OCI-LY3 (cell line): ENCODE measurements around the gene CRB1.

Experiments used
- H2AFZ ChIP-seq: fragments of 200-600, 300-600 bp; shearing (Covaris generic); 2 replicates; pipeline ENCODE4 v1.6.0; 2014; ENCODE audit warnings: antibody characterized with exemption, low read depth, low read length
- H3K27ac ChIP-seq: fragments of 200-600, 300-600 bp; sonication (generic); 2 replicates; pipeline ENCODE4 v1.5.1; 2014; ENCODE audit warnings: mild to moderate bottlenecking, low read length, moderate library complexity, mixed read lengths
- H3K27me3 ChIP-seq: fragments of 200-600, 300-600 bp; sonication (generic); 2 replicates; pipeline ENCODE4 v1.6.1; 2014; ENCODE audit warnings: low read depth, low read length, mixed read lengths
- H3K36me3 ChIP-seq: fragments of 200-600, 300-600 bp; sonication (generic); replicated peaks from 2 replicates; pipeline ENCODE3; 2014; ENCODE audit warnings: low read depth, low read length, mixed read lengths
- H3K4me1 ChIP-seq: fragments of 300-600, 200-600 bp; sonication (generic); 2 replicates; pipeline ENCODE4 v1.6.1; 2014; ENCODE audit warnings: low read length, mixed read lengths
- H3K4me2 ChIP-seq: fragments of 200-600, 300-600 bp; sonication (generic); 2 replicates; pipeline ENCODE4 v1.6.1; 2014; ENCODE audit warnings: low read length, mixed read lengths
- H3K4me3 ChIP-seq: fragments of 300-600, 200-600 bp; sonication (generic); 2 replicates; pipeline ENCODE4 v1.5.1; 2014; ENCODE audit warnings: antibody characterized with exemption, mild to moderate bottlenecking, low read length, moderate library complexity
- H3K79me2 ChIP-seq: fragments of 300-600, 200-600 bp; shearing (Covaris generic); 2 replicates; pipeline ENCODE4 v1.6.1; 2014; ENCODE audit warnings: mild to moderate bottlenecking, low read length, mixed read lengths
- H3K9ac ChIP-seq: fragments of 300-600, 200-600 bp; shearing (Covaris generic); 2 replicates; pipeline ENCODE4 v1.6.0; 2014; ENCODE audit warnings: mild to moderate bottlenecking, low read length, moderate library complexity
- H3K9me3 ChIP-seq: fragments of 200-600, 300-600 bp; shearing (Covaris generic); 2 replicates; pipeline ENCODE4 v1.6.1; 2014; ENCODE audit warnings: low read length, mixed read lengths; ENCODE audit not compliant: insufficient read depth
- H4K20me1 ChIP-seq: fragments of 200-600, 300-600 bp; sonication (generic); 2 replicates; pipeline ENCODE4 v1.6.1; 2016; ENCODE audit warnings: low read length, mixed read lengths; ENCODE audit not compliant: insufficient read depth
- CTCF ChIP-seq: fragments of 200-600, 300-600 bp; sonication (generic); IDR thresholded peaks from 2 replicates; pipeline ENCODE4 v1.5.1; 2014; ENCODE audit warnings: antibody characterized with exemption, low read length, low read depth
- EZH2phosphoT487 ChIP-seq: fragments of 200-600 bp; shearing (Covaris generic); IDR thresholded peaks from 2 replicates; pipeline ENCODE4 v1.6.1; 2018; ENCODE audit warnings: antibody characterized with exemption, mixed run types, low read depth

Gene CRB1

DNA sequence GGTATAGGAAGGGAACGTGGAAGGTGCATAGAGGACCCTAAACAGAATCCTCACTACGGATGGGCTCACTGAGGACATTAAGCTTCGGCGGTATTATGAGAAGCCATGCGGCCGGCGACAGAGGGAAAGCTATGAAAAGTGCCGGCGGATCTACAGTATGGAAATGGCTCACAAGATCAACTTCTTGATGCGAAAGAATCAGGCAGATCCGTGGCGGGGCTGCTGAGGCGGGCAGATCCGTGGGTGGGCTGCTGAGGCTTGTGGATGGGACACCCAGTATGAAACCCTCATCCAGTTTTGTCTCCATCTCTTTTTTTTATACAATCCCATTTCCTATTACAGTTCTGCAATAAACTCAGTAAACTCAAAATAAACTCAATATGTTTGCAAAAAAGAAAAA is 95.8 kb downstream of the CRB1 start:
- Histone ChIP-seq H3K27me3 (peaks cover 67% of the 10 kb centered on the region), H3K4me2 (no peak overlapping the region), H3K9me3 (no peaks in the 10 kb centered on the region), H2AFZ (no peak overlapping the region), H3K4me1 (peaks cover 20% of the 10 kb centered on the region), H3K79me2 (no peaks in the 10 kb centered on the region), H3K36me3 (no peaks in the 10 kb centered on the region), H4K20me1 (no peaks in the 10 kb centered on the region), H3K4me3 (no peak overlapping the region), H3K27ac (no peak overlapping the region), H3K9ac (no peak overlapping the region)
- TF ChIP-seq EZH2phosphoT487 (no peak), CTCF (no peak)

- no peak overlapping the region for H3K27ac ChIP-seq
- H3K9me3 ChIP-seq = no peaks in the 10 kb centered on the region
- no peak overlapping the region for H3K4me2 ChIP-seq
- no peak overlapping the region for H2AFZ ChIP-seq
- H4K20me1 ChIP-seq = no peaks in the 10 kb centered on the region
- peaks cover 50% of the 10 kb centered on the region for H3K27me3 ChIP-seq
- H3K9ac ChIP-seq = no peak overlapping the region
- TF ChIP-seq CTCF (no peak), EZH2phosphoT487 (no peak)
- no peaks in the 10 kb centered on the region for H3K36me3 ChIP-seq
- no peak overlapping the region for H3K4me3 ChIP-seq
- H3K4me1 ChIP-seq = peaks cover 16% of the 10 kb centered on the region
- no peaks in the 10 kb centered on the region for H3K79me2 ChIP-seq
Measured at GRCh38 chr1:197366996-197367395, 98.9 kb downstream of the CRB1 start.

- no peaks in the 10 kb centered on the region for H3K79me2 ChIP-seq
- peaks cover 44% of the 10 kb centered on the region for H3K27me3 ChIP-seq
- no peak overlapping the region for H3K4me3 ChIP-seq
- H3K4me1 ChIP-seq = peaks cover 14% of the 10 kb centered on the region
- H3K27ac ChIP-seq = no peak overlapping the region
- no peaks in the 10 kb centered on the region for H3K9me3 ChIP-seq
- H3K9ac ChIP-seq = no peak overlapping the region
- H4K20me1 ChIP-seq = no peaks in the 10 kb centered on the region
- TF ChIP-seq EZH2phosphoT487 = no peak
- no peak for TF ChIP-seq CTCF
- H3K4me2 ChIP-seq = no peak overlapping the region
- H3K36me3 ChIP-seq = no peaks in the 10 kb centered on the region
- no peak overlapping the region for H2AFZ ChIP-seq
Measured at GRCh38 chr1:197367627-197368026, 99.6 kb downstream of the CRB1 start.

- Histone ChIP-seq H3K9me3 (no peaks in the 10 kb centered on the region), H3K27ac (no peak overlapping the region), H3K79me2 (no peaks in the 10 kb centered on the region), H3K27me3 (peaks cover 5% of the 10 kb centered on the region; the same call in 1 of the 2 replicates), H3K4me1 (no peaks in the 10 kb centered on the region), H2AFZ (no peak overlapping the region), H3K4me2 (peak overlapping the region; percentile 12; the same call in 1 of the 2 replicates), H3K36me3 (no peaks in the 10 kb centered on the region), H3K9ac (no peak overlapping the region), H3K4me3 (no peak overlapping the region), H4K20me1 (no peaks in the 10 kb centered on the region)
- TF ChIP-seq EZH2phosphoT487 (no peak), CTCF (no peak)
Measured at GRCh38 chr1:197374428-197374827, 106.4 kb downstream of the CRB1 start.
